ENCODE results near the gene GREM2. TPM values are rescaled to one million over a fixed set of nuclear protein-coding genes. Genes with fewer than 3 reads are reported as not detected.

The GREM2 gene
- total RNA-seq, 1 donor from 2014 or later = 0.05 TPM

- H3K4me1 Mint-ChIP-seq = no peaks in the 10 kb centered on the region
- H3K27me3 Mint-ChIP-seq = no peaks in the 10 kb centered on the region
- no peaks in the 10 kb centered on the region for H3K9me3 Mint-ChIP-seq
- H3K4me3 Mint-ChIP-seq = no peak overlapping the region
- DNase-seq = no peak
- H3K36me3 Mint-ChIP-seq (ENCODE audit: low read depth) = no peaks in the 10 kb centered on the region
- H3K27ac Mint-ChIP-seq = no peak overlapping the region
- intact Hi-C loops (cut with micrococcal nuclease) = no loop called here
Measured at GRCh38 chr1:240598216-240599001, 13.5 kb downstream of the GREM2 start.

- DNase-seq = no peak
- no peaks in the 10 kb centered on the region for H3K27me3 Mint-ChIP-seq
- intact Hi-C loops (cut with micrococcal nuclease) = no loop called here
- H3K9me3 Mint-ChIP-seq = no peaks in the 10 kb centered on the region
- no peak overlapping the region for H3K4me3 Mint-ChIP-seq
- no peaks in the 10 kb centered on the region for H3K4me1 Mint-ChIP-seq
- H3K27ac Mint-ChIP-seq = no peak overlapping the region
- H3K36me3 Mint-ChIP-seq (ENCODE audit: low read depth) = no peaks in the 10 kb centered on the region
Measured at GRCh38 chr1:240597153-240597745, 14.7 kb downstream of the GREM2 start.

GRCh38 chr1:240595476-240595875 is 16.5 kb downstream of the GREM2 start:
- H3K4me1 Mint-ChIP-seq = no peaks in the 10 kb centered on the region
- H3K9me3 Mint-ChIP-seq = peaks cover 7% of the 10 kb centered on the region
- no peak overlapping the region for H3K27ac Mint-ChIP-seq
- no peaks in the 10 kb centered on the region for H3K36me3 Mint-ChIP-seq (ENCODE audit: low read depth)
- no peaks in the 10 kb centered on the region for H3K27me3 Mint-ChIP-seq
- DNase-seq = no peak
- intact Hi-C loops (cut with micrococcal nuclease) = no loop called here
- H3K4me3 Mint-ChIP-seq = no peak overlapping the region

GRCh38 chr1:240591564-240591963 is 20.4 kb downstream of the GREM2 start:
- Mint-ChIP-seq H3K27ac (no peak overlapping the region), H3K4me1 (no peaks in the 10 kb centered on the region), H3K36me3 (ENCODE audit: low read depth) (no peaks in the 10 kb centered on the region), H3K9me3 (peaks cover 12% of the 10 kb centered on the region), H3K4me3 (no peak overlapping the region), H3K27me3 (no peaks in the 10 kb centered on the region)
- DNase-seq = no peak
- intact Hi-C loops (cut with micrococcal nuclease) = no loop called here

- no peaks in the 10 kb centered on the region for H3K36me3 Mint-ChIP-seq (ENCODE audit: low read depth)
- no peak for DNase-seq
- H3K27me3 Mint-ChIP-seq = no peaks in the 10 kb centered on the region
- H3K27ac Mint-ChIP-seq = no peak overlapping the region
- intact Hi-C loops (cut with micrococcal nuclease) = no loop called here
- no peak overlapping the region for H3K4me3 Mint-ChIP-seq
- no peaks in the 10 kb centered on the region for H3K4me1 Mint-ChIP-seq
- H3K9me3 Mint-ChIP-seq = peaks cover 12% of the 10 kb centered on the region
Measured at GRCh38 chr1:240591078-240591477, 20.9 kb downstream of the GREM2 start.

- intact Hi-C loops (cut with micrococcal nuclease) = no loop called here
- no peaks in the 10 kb centered on the region for H3K4me1 Mint-ChIP-seq
- no peak overlapping the region for H3K4me3 Mint-ChIP-seq
- H3K27ac Mint-ChIP-seq = no peak overlapping the region
- H3K27me3 Mint-ChIP-seq = no peaks in the 10 kb centered on the region
- peaks cover 12% of the 10 kb centered on the region for H3K9me3 Mint-ChIP-seq
- H3K36me3 Mint-ChIP-seq (ENCODE audit: low read depth) = no peaks in the 10 kb centered on the region
- no peak for DNase-seq
Measured at GRCh38 chr1:240589585-240590110, 22.3 kb downstream of the GREM2 start.

- intact Hi-C loops (cut with micrococcal nuclease) = no loop called here
- peaks cover 7% of the 10 kb centered on the region for H3K9me3 Mint-ChIP-seq
- no peaks in the 10 kb centered on the region for H3K4me1 Mint-ChIP-seq
- no peak for DNase-seq
- H3K4me3 Mint-ChIP-seq = no peak overlapping the region
- H3K27me3 Mint-ChIP-seq = no peaks in the 10 kb centered on the region
- no peak overlapping the region for H3K27ac Mint-ChIP-seq
- no peaks in the 10 kb centered on the region for H3K36me3 Mint-ChIP-seq (ENCODE audit: low read depth)
Measured at GRCh38 chr1:240586006-240586405, 25.9 kb downstream of the GREM2 start.

- Mint-ChIP-seq H3K4me3 (no peak overlapping the region), H3K27me3 (peaks cover 2% of the 10 kb centered on the region), H3K9me3 (no peaks in the 10 kb centered on the region), H3K4me1 (no peaks in the 10 kb centered on the region), H3K27ac (no peak overlapping the region), H3K36me3 (ENCODE audit: low read depth) (no peaks in the 10 kb centered on the region)
- no peak for DNase-seq
- intact Hi-C loops (cut with micrococcal nuclease) = no loop called here
Measured at GRCh38 chr1:240582953-240583352, 29.0 kb downstream of the GREM2 start.

- H3K4me3 Mint-ChIP-seq = no peak overlapping the region
- H3K9me3 Mint-ChIP-seq = no peaks in the 10 kb centered on the region
- peaks cover 8% of the 10 kb centered on the region for H3K4me1 Mint-ChIP-seq
- H3K27me3 Mint-ChIP-seq = peaks cover 4% of the 10 kb centered on the region
- no peak overlapping the region for H3K27ac Mint-ChIP-seq
- no peak for DNase-seq
- no peaks in the 10 kb centered on the region for H3K36me3 Mint-ChIP-seq (ENCODE audit: low read depth)
- intact Hi-C loops (cut with micrococcal nuclease) = no loop called here
Measured at GRCh38 chr1:240579511-240579910, 32.4 kb downstream of the GREM2 start.

- Mint-ChIP-seq H3K36me3 (ENCODE audit: low read depth) (no peaks in the 10 kb centered on the region), H3K4me1 (peaks cover 8% of the 10 kb centered on the region), H3K4me3 (no peak overlapping the region), H3K9me3 (no peaks in the 10 kb centered on the region), H3K27ac (no peak overlapping the region), H3K27me3 (peaks cover 4% of the 10 kb centered on the region)
- intact Hi-C loops (cut with micrococcal nuclease) = no loop called here
- DNase-seq = no peak
Measured at GRCh38 chr1:240577095-240577494, 34.9 kb downstream of the GREM2 start.

GRCh38 chr1:240575981-240576662 is 35.8 kb downstream of the GREM2 start:
- H3K9me3 Mint-ChIP-seq = no peaks in the 10 kb centered on the region
- H3K27ac Mint-ChIP-seq = no peak overlapping the region
- intact Hi-C loops (cut with micrococcal nuclease) = no loop called here
- H3K4me3 Mint-ChIP-seq = peak overlapping the region; percentile 47
- DNase-seq = peak; percentile 69
- peaks cover 8% of the 10 kb centered on the region for H3K4me1 Mint-ChIP-seq
- peaks cover 4% of the 10 kb centered on the region for H3K27me3 Mint-ChIP-seq
- no peaks in the 10 kb centered on the region for H3K36me3 Mint-ChIP-seq (ENCODE audit: low read depth)

GRCh38 chr1:240572328-240572727 is 39.6 kb downstream of the GREM2 start:
- intact Hi-C loops (cut with micrococcal nuclease) = no loop called here
- H3K27ac Mint-ChIP-seq = no peak overlapping the region
- no peaks in the 10 kb centered on the region for H3K36me3 Mint-ChIP-seq (ENCODE audit: low read depth)
- no peaks in the 10 kb centered on the region for H3K9me3 Mint-ChIP-seq
- no peak overlapping the region for H3K4me3 Mint-ChIP-seq
- DNase-seq = no peak
- peaks cover 8% of the 10 kb centered on the region for H3K4me1 Mint-ChIP-seq
- H3K27me3 Mint-ChIP-seq = no peaks in the 10 kb centered on the region

GRCh38 chr1:240571782-240572181 is 40.2 kb downstream of the GREM2 start:
- no peaks in the 10 kb centered on the region for H3K27me3 Mint-ChIP-seq
- H3K27ac Mint-ChIP-seq = no peak overlapping the region
- H3K36me3 Mint-ChIP-seq (ENCODE audit: low read depth) = no peaks in the 10 kb centered on the region
- H3K9me3 Mint-ChIP-seq = no peaks in the 10 kb centered on the region
- intact Hi-C loops (cut with micrococcal nuclease) = no loop called here
- H3K4me1 Mint-ChIP-seq = peaks cover 8% of the 10 kb centered on the region
- H3K4me3 Mint-ChIP-seq = no peak overlapping the region
- no peak for DNase-seq

- Mint-ChIP-seq H3K27me3 (peaks cover 2% of the 10 kb centered on the region), H3K36me3 (ENCODE audit: low read depth) (no peaks in the 10 kb centered on the region), H3K4me1 (no peaks in the 10 kb centered on the region), H3K4me3 (no peak overlapping the region), H3K27ac (no peak overlapping the region), H3K9me3 (no peaks in the 10 kb centered on the region)
- DNase-seq = no peak
- intact Hi-C loops (cut with micrococcal nuclease) = no loop called here
Measured at GRCh38 chr1:240567066-240567465, 44.9 kb downstream of the GREM2 start.

Data from activated CD4-positive, alpha-beta T cell treated with anti-CD3 and anti-CD28 coated beads, Interleukin-2, amount 10 ng/mL, durations not matched to agents 24 days and 14 days (primary cell).